ENCODE data around the gene SHISA4.
"Not testable (repeated sequence)": the region's sequence is repeated elsewhere in the genome, so short reads cannot be mapped to it uniquely, and the experiment has no call there.

The SHISA4 gene

GRCh38 chr1:201898240-201898894 lies 9.7 kb downstream of the SHISA4 start:
- DNase-seq (ENCODE audit: low read depth), result no peak
- TF ChIP-seq CTCF (IDR thresholded peaks at IDR 0.05; ENCODE audit: low read length, missing control alignments), result no peak
- H3K4me3 ChIP-seq (replicated peaks; ENCODE audit: low read depth, low read length), result no peak overlapping the region

- TF ChIP-seq CTCF (IDR thresholded peaks at IDR 0.05; ENCODE audit: low read length, missing control alignments), result no peak
- H3K4me3 ChIP-seq (replicated peaks; ENCODE audit: low read depth, low read length), result no peak overlapping the region
- no peak for DNase-seq (ENCODE audit: low read depth)
These were observed 10.3 kb downstream of the SHISA4 start for GRCh38 chr1:201898992-201899391.

- TF ChIP-seq CTCF (IDR thresholded peaks at IDR 0.05; ENCODE audit: low read length, missing control alignments), result no peak
- no peak for DNase-seq (ENCODE audit: low read depth)
- no peak overlapping the region for H3K4me3 ChIP-seq (replicated peaks; ENCODE audit: low read depth, low read length)
These were observed 11.2 kb downstream of the SHISA4 start for GRCh38 chr1:201899683-201900429.

GRCh38 chr1:201900476-201900875 lies 11.8 kb downstream of the SHISA4 start:
- H3K4me3 ChIP-seq (replicated peaks; ENCODE audit: low read depth, low read length), result no peak overlapping the region
- TF ChIP-seq CTCF (IDR thresholded peaks at IDR 0.05; ENCODE audit: low read length, missing control alignments), result no peak
- no peak for DNase-seq (ENCODE audit: low read depth)

GRCh38 chr1:201901036-201901435 lies 12.3 kb downstream of the SHISA4 start:
- DNase-seq (ENCODE audit: low read depth); H3K4me3 ChIP-seq (replicated peaks; ENCODE audit: low read depth, low read length): not testable (repeated sequence)

GRCh38 chr1:201902198-201902597 lies 13.5 kb downstream of the SHISA4 start:
- no peak for TF ChIP-seq CTCF (IDR thresholded peaks at IDR 0.05; ENCODE audit: low read length, missing control alignments)
- no peak for DNase-seq (ENCODE audit: low read depth)
- no peak overlapping the region for H3K4me3 ChIP-seq (replicated peaks; ENCODE audit: low read depth, low read length)

- TF ChIP-seq CTCF (IDR thresholded peaks at IDR 0.05; ENCODE audit: low read length, missing control alignments), result no peak
- peak; percentile 47 for DNase-seq (ENCODE audit: low read depth)
- no peak overlapping the region for H3K4me3 ChIP-seq (replicated peaks; ENCODE audit: low read depth, low read length)
These were observed 14.4 kb downstream of the SHISA4 start for GRCh38 chr1:201903135-201903534.

Measured in fibroblast of pulmonary artery (primary cell).